Measurements from ENCODE around the gene BACE1. TPM values are rescaled to one million over a fixed set of nuclear protein-coding genes. Genes with fewer than 3 reads are reported as not detected.

BACE1 gene
- total and polyA plus RNA-seq, 2 experiments from 2014 or later, result 2.4 to 7.2 TPM

DNA sequence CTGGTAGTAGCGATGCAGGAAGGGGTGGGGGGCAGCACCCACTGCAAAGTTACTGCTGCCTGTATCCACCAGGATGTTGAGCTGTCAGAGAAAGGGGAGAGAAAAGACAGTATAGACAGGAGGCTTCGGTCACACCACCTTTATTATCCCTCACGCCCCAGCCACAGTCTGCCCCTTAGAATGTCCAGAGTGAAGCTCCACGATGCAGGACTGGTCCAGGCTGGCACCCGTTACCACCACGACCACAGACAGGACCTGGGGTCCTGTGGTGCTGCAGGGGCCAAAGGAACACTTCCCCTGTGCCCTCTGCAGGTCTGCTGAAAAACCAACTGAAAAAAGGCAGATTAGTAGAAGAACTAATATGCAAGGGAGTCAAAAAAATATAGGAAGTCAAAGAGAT lies 19.2 kb downstream of the BACE1 start (continued):
- TF ChIP-seq ZNF114 (CRISPR knock-in tag; IDR thresholded peaks at IDR 0.05) (no peak), ZNF331 (CRISPR knock-in tag; IDR thresholded peaks at IDR 0.05; ENCODE audit: low read depth) (no peak)
- TF ChIP-seq, protein P1, sequence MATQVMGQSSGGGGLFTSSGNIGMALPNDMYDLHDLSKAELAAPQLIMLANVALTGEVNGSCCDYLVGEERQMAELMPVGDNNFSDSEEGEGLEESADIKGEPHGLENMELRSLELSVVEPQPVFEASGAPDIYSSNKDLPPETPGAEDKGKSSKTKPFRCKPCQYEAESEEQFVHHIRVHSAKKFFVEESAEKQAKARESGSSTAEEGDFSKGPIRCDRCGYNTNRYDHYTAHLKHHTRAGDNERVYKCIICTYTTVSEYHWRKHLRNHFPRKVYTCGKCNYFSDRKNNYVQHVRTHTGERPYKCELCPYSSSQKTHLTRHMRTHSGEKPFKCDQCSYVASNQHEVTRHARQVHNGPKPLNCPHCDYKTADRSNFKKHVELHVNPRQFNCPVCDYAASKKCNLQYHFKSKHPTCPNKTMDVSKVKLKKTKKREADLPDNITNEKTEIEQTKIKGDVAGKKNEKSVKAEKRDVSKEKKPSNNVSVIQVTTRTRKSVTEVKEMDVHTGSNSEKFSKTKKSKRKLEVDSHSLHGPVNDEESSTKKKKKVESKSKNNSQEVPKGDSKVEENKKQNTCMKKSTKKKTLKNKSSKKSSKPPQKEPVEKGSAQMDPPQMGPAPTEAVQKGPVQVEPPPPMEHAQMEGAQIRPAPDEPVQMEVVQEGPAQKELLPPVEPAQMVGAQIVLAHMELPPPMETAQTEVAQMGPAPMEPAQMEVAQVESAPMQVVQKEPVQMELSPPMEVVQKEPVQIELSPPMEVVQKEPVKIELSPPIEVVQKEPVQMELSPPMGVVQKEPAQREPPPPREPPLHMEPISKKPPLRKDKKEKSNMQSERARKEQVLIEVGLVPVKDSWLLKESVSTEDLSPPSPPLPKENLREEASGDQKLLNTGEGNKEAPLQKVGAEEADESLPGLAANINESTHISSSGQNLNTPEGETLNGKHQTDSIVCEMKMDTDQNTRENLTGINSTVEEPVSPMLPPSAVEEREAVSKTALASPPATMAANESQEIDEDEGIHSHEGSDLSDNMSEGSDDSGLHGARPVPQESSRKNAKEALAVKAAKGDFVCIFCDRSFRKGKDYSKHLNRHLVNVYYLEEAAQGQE (IDR thresholded peaks at IDR 0.05; ENCODE audit: unreplicated experiment), result no peak

DNA sequence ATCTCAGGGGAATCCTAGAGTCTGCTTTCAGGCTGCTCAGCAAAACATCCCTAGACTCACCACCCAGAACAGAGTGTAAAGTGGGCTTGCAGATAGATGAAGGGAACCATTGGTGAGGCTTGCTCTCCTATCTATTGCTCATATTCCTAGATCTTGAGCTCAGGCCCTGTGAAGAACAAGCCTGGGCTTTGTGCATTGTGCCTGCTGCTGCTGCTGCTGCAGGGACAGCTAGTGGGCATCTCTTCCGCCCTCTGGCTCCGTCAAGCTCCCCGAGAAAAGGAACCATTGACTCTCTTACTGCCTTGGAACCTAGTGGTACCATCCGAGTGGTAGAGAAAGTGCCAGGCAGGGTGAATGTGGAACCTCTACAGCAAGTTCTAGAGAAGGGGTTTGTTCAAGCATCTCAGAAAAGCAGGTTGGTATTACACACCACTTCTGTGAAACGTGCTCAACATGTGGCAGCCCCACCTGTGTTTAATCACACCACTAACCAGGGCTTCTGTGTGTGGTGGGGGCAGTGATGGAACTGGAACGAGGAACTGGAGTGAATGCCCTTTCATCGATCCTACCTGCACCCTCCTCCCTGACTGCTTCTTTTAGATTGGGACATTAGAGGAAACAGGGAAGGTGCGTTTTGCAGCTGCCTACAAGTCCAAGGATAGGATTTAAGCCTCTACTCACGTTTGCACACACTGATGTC lies 20.5 kb downstream of the BACE1 start:
- Mint-ChIP-seq H3K4me3 (no peak overlapping the region), H3K4me1 (peaks cover 14% of the 10 kb centered on the region), H3K27me3 (ENCODE audit: insufficient read depth, low read depth, poor library complexity) (peaks cover 17% of the 10 kb centered on the region), H3K36me3 (ENCODE audit: low read depth) (peaks cover 6% of the 10 kb centered on the region), H3K27ac (no peak overlapping the region), H3K9me3 (no peaks in the 10 kb centered on the region)
- DNase-seq (ENCODE audit: low spot score) (no peak), ATAC-seq (no peak)
- no peak for TF ChIP-seq POLR2AphosphoS5 (IDR thresholded peaks at IDR 0.05; ENCODE audit: low read depth)
- TF ChIP-seq, protein P2, sequence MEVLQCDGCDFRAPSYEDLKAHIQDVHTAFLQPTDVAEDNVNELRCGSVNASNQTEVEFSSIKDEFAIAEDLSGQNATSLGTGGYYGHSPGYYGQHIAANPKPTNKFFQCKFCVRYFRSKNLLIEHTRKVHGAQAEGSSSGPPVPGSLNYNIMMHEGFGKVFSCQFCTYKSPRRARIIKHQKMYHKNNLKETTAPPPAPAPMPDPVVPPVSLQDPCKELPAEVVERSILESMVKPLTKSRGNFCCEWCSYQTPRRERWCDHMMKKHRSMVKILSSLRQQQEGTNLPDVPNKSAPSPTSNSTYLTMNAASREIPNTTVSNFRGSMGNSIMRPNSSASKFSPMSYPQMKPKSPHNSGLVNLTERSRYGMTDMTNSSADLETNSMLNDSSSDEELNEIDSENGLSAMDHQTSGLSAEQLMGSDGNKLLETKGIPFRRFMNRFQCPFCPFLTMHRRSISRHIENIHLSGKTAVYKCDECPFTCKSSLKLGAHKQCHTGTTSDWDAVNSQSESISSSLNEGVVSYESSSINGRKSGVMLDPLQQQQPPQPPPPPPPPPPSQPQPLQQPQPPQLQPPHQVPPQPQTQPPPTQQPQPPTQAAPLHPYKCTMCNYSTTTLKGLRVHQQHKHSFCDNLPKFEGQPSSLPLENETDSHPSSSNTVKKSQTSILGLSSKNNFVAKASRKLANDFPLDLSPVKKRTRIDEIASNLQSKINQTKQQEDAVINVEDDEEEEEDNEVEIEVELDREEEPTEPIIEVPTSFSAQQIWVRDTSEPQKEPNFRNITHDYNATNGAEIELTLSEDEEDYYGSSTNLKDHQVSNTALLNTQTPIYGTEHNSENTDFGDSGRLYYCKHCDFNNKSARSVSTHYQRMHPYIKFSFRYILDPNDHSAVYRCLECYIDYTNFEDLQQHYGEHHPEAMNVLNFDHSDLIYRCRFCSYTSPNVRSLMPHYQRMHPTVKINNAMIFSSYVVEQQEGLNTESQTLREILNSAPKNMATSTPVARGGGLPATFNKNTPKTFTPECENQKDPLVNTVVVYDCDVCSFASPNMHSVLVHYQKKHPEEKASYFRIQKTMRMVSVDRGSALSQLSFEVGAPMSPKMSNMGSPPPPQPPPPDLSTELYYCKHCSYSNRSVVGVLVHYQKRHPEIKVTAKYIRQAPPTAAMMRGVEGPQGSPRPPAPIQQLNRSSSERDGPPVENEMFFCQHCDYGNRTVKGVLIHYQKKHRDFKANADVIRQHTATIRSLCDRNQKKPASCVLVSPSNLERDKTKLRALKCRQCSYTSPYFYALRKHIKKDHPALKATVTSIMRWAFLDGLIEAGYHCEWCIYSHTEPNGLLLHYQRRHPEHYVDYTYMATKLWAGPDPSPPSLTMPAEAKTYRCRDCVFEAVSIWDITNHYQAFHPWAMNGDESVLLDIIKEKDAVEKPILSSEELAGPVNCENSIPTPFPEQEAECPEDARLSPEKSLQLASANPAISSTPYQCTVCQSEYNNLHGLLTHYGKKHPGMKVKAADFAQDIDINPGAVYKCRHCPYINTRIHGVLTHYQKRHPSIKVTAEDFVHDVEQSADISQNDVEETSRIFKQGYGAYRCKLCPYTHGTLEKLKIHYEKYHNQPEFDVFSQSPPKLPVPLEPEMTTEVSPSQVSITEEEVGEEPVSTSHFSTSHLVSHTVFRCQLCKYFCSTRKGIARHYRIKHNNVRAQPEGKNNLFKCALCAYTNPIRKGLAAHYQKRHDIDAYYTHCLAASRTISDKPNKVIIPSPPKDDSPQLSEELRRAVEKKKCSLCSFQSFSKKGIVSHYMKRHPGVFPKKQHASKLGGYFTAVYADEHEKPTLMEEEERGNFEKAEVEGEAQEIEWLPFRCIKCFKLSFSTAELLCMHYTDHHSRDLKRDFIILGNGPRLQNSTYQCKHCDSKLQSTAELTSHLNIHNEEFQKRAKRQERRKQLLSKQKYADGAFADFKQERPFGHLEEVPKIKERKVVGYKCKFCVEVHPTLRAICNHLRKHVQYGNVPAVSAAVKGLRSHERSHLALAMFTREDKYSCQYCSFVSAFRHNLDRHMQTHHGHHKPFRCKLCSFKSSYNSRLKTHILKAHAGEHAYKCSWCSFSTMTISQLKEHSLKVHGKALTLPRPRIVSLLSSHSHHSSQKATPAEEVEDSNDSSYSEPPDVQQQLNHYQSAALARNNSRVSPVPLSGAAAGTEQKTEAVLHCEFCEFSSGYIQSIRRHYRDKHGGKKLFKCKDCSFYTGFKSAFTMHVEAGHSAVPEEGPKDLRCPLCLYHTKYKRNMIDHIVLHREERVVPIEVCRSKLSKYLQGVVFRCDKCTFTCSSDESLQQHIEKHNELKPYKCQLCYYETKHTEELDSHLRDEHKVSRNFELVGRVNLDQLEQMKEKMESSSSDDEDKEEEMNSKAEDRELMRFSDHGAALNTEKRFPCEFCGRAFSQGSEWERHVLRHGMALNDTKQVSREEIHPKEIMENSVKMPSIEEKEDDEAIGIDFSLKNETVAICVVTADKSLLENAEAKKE (CRISPR knock-in tag; IDR thresholded peaks at IDR 0.05), result no peak
- TF ChIP-seq, protein P3, sequence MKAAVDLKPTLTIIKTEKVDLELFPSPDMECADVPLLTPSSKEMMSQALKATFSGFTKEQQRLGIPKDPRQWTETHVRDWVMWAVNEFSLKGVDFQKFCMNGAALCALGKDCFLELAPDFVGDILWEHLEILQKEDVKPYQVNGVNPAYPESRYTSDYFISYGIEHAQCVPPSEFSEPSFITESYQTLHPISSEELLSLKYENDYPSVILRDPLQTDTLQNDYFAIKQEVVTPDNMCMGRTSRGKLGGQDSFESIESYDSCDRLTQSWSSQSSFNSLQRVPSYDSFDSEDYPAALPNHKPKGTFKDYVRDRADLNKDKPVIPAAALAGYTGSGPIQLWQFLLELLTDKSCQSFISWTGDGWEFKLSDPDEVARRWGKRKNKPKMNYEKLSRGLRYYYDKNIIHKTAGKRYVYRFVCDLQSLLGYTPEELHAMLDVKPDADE (IDR thresholded peaks at IDR 0.05), result no peak
- TF ChIP-seq, protein P4, sequence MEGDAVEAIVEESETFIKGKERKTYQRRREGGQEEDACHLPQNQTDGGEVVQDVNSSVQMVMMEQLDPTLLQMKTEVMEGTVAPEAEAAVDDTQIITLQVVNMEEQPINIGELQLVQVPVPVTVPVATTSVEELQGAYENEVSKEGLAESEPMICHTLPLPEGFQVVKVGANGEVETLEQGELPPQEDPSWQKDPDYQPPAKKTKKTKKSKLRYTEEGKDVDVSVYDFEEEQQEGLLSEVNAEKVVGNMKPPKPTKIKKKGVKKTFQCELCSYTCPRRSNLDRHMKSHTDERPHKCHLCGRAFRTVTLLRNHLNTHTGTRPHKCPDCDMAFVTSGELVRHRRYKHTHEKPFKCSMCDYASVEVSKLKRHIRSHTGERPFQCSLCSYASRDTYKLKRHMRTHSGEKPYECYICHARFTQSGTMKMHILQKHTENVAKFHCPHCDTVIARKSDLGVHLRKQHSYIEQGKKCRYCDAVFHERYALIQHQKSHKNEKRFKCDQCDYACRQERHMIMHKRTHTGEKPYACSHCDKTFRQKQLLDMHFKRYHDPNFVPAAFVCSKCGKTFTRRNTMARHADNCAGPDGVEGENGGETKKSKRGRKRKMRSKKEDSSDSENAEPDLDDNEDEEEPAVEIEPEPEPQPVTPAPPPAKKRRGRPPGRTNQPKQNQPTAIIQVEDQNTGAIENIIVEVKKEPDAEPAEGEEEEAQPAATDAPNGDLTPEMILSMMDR (conservative IDR thresholded peaks at IDR 0.05; ENCODE audit: low read depth in 2 of 2), result no peak
- no peak for TF ChIP-seq ZNF331 (CRISPR knock-in tag; IDR thresholded peaks at IDR 0.05; ENCODE audit: low read depth)
- TF ChIP-seq EZH2phosphoT487 (IDR thresholded peaks at IDR 0.05; ENCODE audit: unreplicated experiment), result no peak
- TF ChIP-seq STAT1 (IDR thresholded peaks at IDR 0.05; ENCODE audit: unreplicated experiment), result no peak
- TF ChIP-seq CREB1 (CRISPR knock-in tag; IDR thresholded peaks at IDR 0.05; ENCODE audit: low read depth), result no peak
- H4K20me1 ChIP-seq (replicated peaks; ENCODE audit: insufficient read depth), result no peaks in the 10 kb centered on the region; the same call in 1 of the 2 replicates
- no peak overlapping the region for H3K4me2 ChIP-seq
- no peak overlapping the region for H3K4me3 ChIP-seq
- no peaks in the 10 kb centered on the region for H3K9me2 ChIP-seq (ENCODE audit: insufficient read depth)
- no peaks in the 10 kb centered on the region for H3K36me3 ChIP-seq (ENCODE audit: insufficient read depth)
- H3K4me1 ChIP-seq (ENCODE audit: insufficient read depth), result peaks cover 12% of the 10 kb centered on the region; the same call in 1 of the 2 replicates
- no peak overlapping the region for H2AFZ ChIP-seq
- no peak overlapping the region for H3K27ac ChIP-seq (ENCODE audit: low read depth)
- no peaks in the 10 kb centered on the region for H3F3A ChIP-seq (replicated peaks; ENCODE audit: low read depth)
- no peaks in the 10 kb centered on the region for H3K27me3 ChIP-seq (ENCODE audit: insufficient read depth)
- no peaks in the 10 kb centered on the region for H3K79me2 ChIP-seq (replicated peaks; ENCODE audit: insufficient read depth)

Measured in GM23338 (cell line).